Measurements from ENCODE around the gene MAN1B1.

The MAN1B1 gene

GRCh38 chr9:137068539-137069507, 18.0 kb upstream of the MAN1B1 start:
- H3K4me3 ChIP-seq (ENCODE audit: low read depth, low read length) = peak overlapping the region; percentile 56

GRCh38 chr9:137069508-137070091, 17.2 kb upstream of the MAN1B1 start:
- peak overlapping the region; percentile 56 for H3K4me3 ChIP-seq (ENCODE audit: low read depth, low read length)

- peak within 1 kb of the TSS; percentile 56 for H3K4me3 ChIP-seq (ENCODE audit: low read depth, low read length)
These were observed 16.4 kb upstream of the MAN1B1 start, which contains the start of gene SAPCD2 for GRCh38 chr9:137070201-137070905. SAPCD2 (minus strand) TSS chr9:137070557; CDS start chr9:137070460, 97 bp downstream.

- peak overlapping the region; percentile 4 for H3K4me3 ChIP-seq (ENCODE audit: low read depth, low read length)
These were observed 15.9 kb upstream of the MAN1B1 start for GRCh38 chr9:137070906-137071275.

- H3K4me3 ChIP-seq (ENCODE audit: low read depth, low read length) = no peak overlapping the region
These were observed 15.5 kb upstream of the MAN1B1 start for GRCh38 chr9:137071282-137071681.

GRCh38 chr9:137073992-137074399, 12.8 kb upstream of the MAN1B1 start:
- no peak overlapping the region for H3K4me3 ChIP-seq (ENCODE audit: low read depth, low read length)

GRCh38 chr9:137074657-137075274, 12.0 kb upstream of the MAN1B1 start:
- no peak overlapping the region for H3K4me3 ChIP-seq (ENCODE audit: low read depth, low read length)

- no peak overlapping the region for H3K4me3 ChIP-seq (ENCODE audit: low read depth, low read length)
These were observed 11.5 kb upstream of the MAN1B1 start for GRCh38 chr9:137075275-137075775.

GRCh38 chr9:137076636-137077009, 10.2 kb upstream of the MAN1B1 start:
- H3K4me3 ChIP-seq (ENCODE audit: low read depth, low read length) = peak overlapping the region; percentile 18

- peak within 1 kb of the TSS; percentile 42 for H3K4me3 ChIP-seq (ENCODE audit: low read depth, low read length)
These were observed 9.6 kb upstream of the MAN1B1 start, which contains the start of gene UAP1L1 for GRCh38 chr9:137077010-137077747. UAP1L1 (plus strand) TSS chr9:137077517; CDS start chr9:137077533, 16 bp downstream.

- H3K4me3 ChIP-seq (ENCODE audit: low read depth, low read length) = peak overlapping the region; percentile 42
These were observed 8.8 kb upstream of the MAN1B1 start for GRCh38 chr9:137077758-137078693.

GRCh38 chr9:137078701-137079400, 7.9 kb upstream of the MAN1B1 start:
- no peak overlapping the region for H3K4me3 ChIP-seq (ENCODE audit: low read depth, low read length)

- H3K4me3 ChIP-seq (ENCODE audit: low read depth, low read length) = no peak overlapping the region
These were observed 7.4 kb upstream of the MAN1B1 start for GRCh38 chr9:137079401-137079787.

- no peak overlapping the region for H3K4me3 ChIP-seq (ENCODE audit: low read depth, low read length)
These were observed 6.3 kb upstream of the MAN1B1 start for GRCh38 chr9:137080260-137081122.

- no peak overlapping the region for H3K4me3 ChIP-seq (ENCODE audit: low read depth, low read length)
These were observed 4.4 kb upstream of the MAN1B1 start for GRCh38 chr9:137082222-137082924.

GRCh38 chr9:137082925-137083290, 3.9 kb upstream of the MAN1B1 start:
- H3K4me3 ChIP-seq (ENCODE audit: low read depth, low read length) = no peak overlapping the region

Measured in iPS-11a (cell line).